ENCODE measurements around the gene HLA-DPB1.

Gene HLA-DPB1

DNA sequence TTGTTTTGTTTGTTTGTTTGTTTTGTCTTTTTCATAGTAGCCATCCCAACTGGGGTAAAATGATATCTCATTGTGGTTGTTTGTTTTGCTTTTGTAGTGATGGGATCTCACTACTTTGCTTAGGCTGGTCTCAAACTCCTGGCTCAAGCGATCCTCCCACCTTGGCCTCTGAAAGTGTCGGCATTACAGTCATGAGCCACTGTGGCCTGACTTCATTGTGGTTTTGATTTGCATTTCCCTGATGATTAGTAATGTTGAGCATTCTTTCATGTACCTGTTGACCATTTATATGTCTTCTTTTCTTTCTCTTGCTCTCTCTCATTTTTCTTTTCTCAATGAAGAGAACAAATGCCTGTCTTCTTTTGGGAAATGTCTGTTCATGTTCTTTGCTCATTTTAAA, 35.6 kb upstream of the HLA-DPB1 start:
- no peak for TF ChIP-seq CTCF (IDR thresholded peaks at IDR 0.05; ENCODE audit: insufficient read depth, missing control alignments)
- FAIRE-seq (no peak), DNase-seq (ENCODE audit: insufficient read length, low spot score) (no peak)

DNA sequence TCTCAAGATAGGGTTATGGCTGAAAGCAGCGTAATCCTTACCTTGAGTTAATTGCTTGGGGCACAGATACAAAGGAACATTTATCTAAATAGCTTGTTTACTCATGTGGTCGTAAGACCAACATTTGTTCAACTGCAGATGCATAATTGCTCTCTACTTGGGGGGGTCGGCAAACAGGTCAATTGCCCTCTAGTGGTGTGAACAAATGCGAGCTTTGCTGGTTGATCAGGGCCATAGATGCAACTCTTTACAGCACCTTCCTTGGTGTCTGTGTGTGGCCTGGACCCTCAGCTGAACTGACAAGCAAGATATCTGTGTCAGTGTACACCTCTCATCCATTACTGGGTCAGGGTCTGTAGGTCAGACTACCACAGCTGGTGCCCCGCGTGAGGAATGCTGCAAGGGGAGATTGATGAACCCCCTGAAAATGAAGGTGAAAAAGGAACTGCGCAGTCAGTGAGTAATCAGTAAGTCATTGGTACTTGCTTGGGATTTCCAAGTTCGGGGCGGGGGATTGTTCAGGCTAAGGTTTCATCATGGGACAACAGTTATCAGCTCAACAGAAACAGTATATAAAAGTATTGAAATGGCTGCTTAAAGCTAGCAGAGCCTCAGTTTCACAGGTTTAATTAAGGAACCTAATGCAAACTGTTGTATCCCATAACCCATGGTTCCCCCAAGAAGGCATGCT, 26.3 kb upstream of the HLA-DPB1 start:
- no peak for DNase-seq (ENCODE audit: insufficient read length, low spot score)
- TF ChIP-seq CTCF (IDR thresholded peaks at IDR 0.05; ENCODE audit: insufficient read depth, missing control alignments) = no peak
- no peak for FAIRE-seq

- FAIRE-seq (no peak), DNase-seq (ENCODE audit: insufficient read length, low spot score) (no peak)
- TF ChIP-seq CTCF (IDR thresholded peaks at IDR 0.05; ENCODE audit: insufficient read depth, missing control alignments) = no peak
These were observed 25.6 kb upstream of the HLA-DPB1 start for GRCh38 chr6:33050014-33050810.

DNA sequence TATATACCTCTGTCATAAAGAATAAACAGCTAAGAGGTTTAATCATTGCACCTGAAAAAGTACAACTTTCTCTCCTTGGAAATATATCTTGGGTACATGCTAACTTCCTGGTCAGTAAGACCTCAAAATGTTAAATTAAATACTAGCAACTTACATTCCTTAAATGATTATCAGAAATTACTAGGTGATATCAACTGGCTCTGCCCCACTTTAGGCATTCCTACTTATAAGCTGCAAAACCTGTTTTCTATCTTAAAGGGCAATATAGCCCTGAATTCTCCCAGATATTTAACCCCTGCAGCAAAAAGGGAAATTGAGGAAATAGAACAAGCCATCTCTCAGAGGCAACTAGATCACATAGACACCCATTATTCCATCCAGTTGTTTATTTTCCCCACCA, 23.2 kb upstream of the HLA-DPB1 start:
- DNase-seq (ENCODE audit: insufficient read length, low spot score) (no peak), FAIRE-seq (no peak)
- no peak for TF ChIP-seq CTCF (IDR thresholded peaks at IDR 0.05; ENCODE audit: insufficient read depth, missing control alignments)

GRCh38 chr6:33053230-33053629, 22.6 kb upstream of the HLA-DPB1 start:
- DNase-seq (ENCODE audit: insufficient read length, low spot score) (no peak), FAIRE-seq (no peak)
- no peak for TF ChIP-seq CTCF (IDR thresholded peaks at IDR 0.05; ENCODE audit: insufficient read depth, missing control alignments)

GRCh38 chr6:33057222-33058150, 18.3 kb upstream of the HLA-DPB1 start:
- DNase-seq (ENCODE audit: insufficient read length, low spot score) = no peak
- no peak for TF ChIP-seq CTCF (IDR thresholded peaks at IDR 0.05; ENCODE audit: insufficient read depth, missing control alignments)
- FAIRE-seq = no peak
